B cell (primary cell): ENCODE data around the gene SLC9A9.

Source experiments
- CTCF ChIP-seq: fragments of 200-600 bp; IDR thresholded peaks from one replicate; pipeline ENCODE4 v1.8.0; 2022; ENCODE audit warnings: antibody characterized with exemption, mild to moderate bottlenecking
- EZH2 ChIP-seq: IDR thresholded peaks from 2 replicates; pipeline ENCODE4 v1.6.1; 2012; ENCODE audit warnings: borderline replicate concordance, low read depth, mild to moderate bottlenecking, moderate library complexity, low read length; ENCODE audit not compliant: insufficient read depth, poor library complexity, severe bottlenecking

GRCh38 chr3:143672396-143673165 lies 175.7 kb downstream of the SLC9A9 start:
- TF ChIP-seq CTCF (no peak), EZH2 (no peak)
